ES-I3 (cell line): ENCODE measurements around the gene RFX8.
"Not testable (repeated sequence)": the region's sequence is repeated elsewhere in the genome, so short reads cannot be mapped to it uniquely, and the experiment has no call there.

ENCODE experiments used
- H3K36me3 ChIP-seq: 2 replicates; pipeline ENCODE4 v1.6.1; 2013; ENCODE audit warnings: mild to moderate bottlenecking, low read length, control low read depth, moderate library complexity; ENCODE audit not compliant: insufficient read depth
- H3K4me1 ChIP-seq: 2 replicates; pipeline ENCODE4 v1.6.1; 2013; ENCODE audit warnings: mild to moderate bottlenecking, control low read depth, low read length; ENCODE audit not compliant: insufficient read depth
- H3K9ac ChIP-seq: 2 replicates; pipeline ENCODE4 v1.6.1; 2013; ENCODE audit warnings: low read depth, mild to moderate bottlenecking, low read length, moderate library complexity
- H3K9me3 ChIP-seq: 2 replicates; pipeline ENCODE4 v1.6.1; 2013; ENCODE audit warnings: mild to moderate bottlenecking, low read length, moderate library complexity; ENCODE audit not compliant: control insufficient read depth, insufficient read depth

The RFX8 gene

GRCh38 chr2:101474731-101475384 lies at the start of gene RFX8:
Gene RFX8, minus strand, starts transcription at chr2:101475112. Its CDS starts 8,264 bp downstream, at chr2:101466848.
- Histone ChIP-seq H3K9ac (peak within 1 kb of the TSS; percentile 84), H3K36me3 (no peaks in the 10 kb centered on the region), H3K4me1 (peaks cover 9% of the 10 kb centered on the region; the same call in 1 of the 2 replicates), H3K9me3 (no peaks in the 10 kb centered on the region)

GRCh38 chr2:101521487-101521886 lies 46.6 kb upstream of the RFX8 start:
- no peak overlapping the region for H3K9ac ChIP-seq
- peaks cover 6% of the 10 kb centered on the region for H3K9me3 ChIP-seq
- H3K4me1 ChIP-seq = peaks cover 12% of the 10 kb centered on the region
- H3K36me3 ChIP-seq = no peaks in the 10 kb centered on the region

- Histone ChIP-seq H3K4me1 (peaks cover 12% of the 10 kb centered on the region), H3K36me3 (no peaks in the 10 kb centered on the region), H3K9ac (no peak overlapping the region), H3K9me3 (peaks cover 11% of the 10 kb centered on the region)
These were observed 45.3 kb upstream of the RFX8 start for GRCh38 chr2:101520246-101520645.

- H3K9me3 ChIP-seq = peaks cover 11% of the 10 kb centered on the region
- peak overlapping the region; percentile 43 for H3K9ac ChIP-seq
- no peaks in the 10 kb centered on the region for H3K36me3 ChIP-seq
- H3K4me1 ChIP-seq = peaks cover 12% of the 10 kb centered on the region
These were observed 43.9 kb upstream of the RFX8 start for GRCh38 chr2:101518578-101519492.

GRCh38 chr2:101517758-101518271 lies 42.9 kb upstream of the RFX8 start:
- Histone ChIP-seq H3K36me3 (no peaks in the 10 kb centered on the region), H3K9ac (no peak overlapping the region), H3K9me3 (peaks cover 13% of the 10 kb centered on the region), H3K4me1 (peaks cover 12% of the 10 kb centered on the region)

GRCh38 chr2:101516823-101517690 lies 42.1 kb upstream of the RFX8 start:
- peaks cover 19% of the 10 kb centered on the region for H3K9me3 ChIP-seq
- H3K4me1 ChIP-seq = peaks cover 12% of the 10 kb centered on the region
- no peak overlapping the region for H3K9ac ChIP-seq
- H3K36me3 ChIP-seq = no peaks in the 10 kb centered on the region

- H3K36me3 ChIP-seq = no peaks in the 10 kb centered on the region
- H3K9ac ChIP-seq = no peak overlapping the region
- H3K9me3 ChIP-seq = peaks cover 19% of the 10 kb centered on the region
- H3K4me1 ChIP-seq = peaks cover 12% of the 10 kb centered on the region
These were observed 41.4 kb upstream of the RFX8 start for GRCh38 chr2:101516349-101516748.

GRCh38 chr2:101515477-101515876 lies 40.6 kb upstream of the RFX8 start:
- no peak overlapping the region for H3K9ac ChIP-seq
- no peaks in the 10 kb centered on the region for H3K36me3 ChIP-seq
- peaks cover 12% of the 10 kb centered on the region for H3K4me1 ChIP-seq

GRCh38 chr2:101512993-101513392 lies 38.1 kb upstream of the RFX8 start:
- H3K9ac ChIP-seq = no peak overlapping the region
- no peaks in the 10 kb centered on the region for H3K36me3 ChIP-seq
- peaks cover 19% of the 10 kb centered on the region for H3K9me3 ChIP-seq
- H3K4me1 ChIP-seq = peaks cover 4% of the 10 kb centered on the region; the same call in 1 of the 2 replicates

More at GRCh38 chr2:101515477-101515876, 40.6 kb upstream of the RFX8 start:
- H3K9me3 ChIP-seq = peaks cover 19% of the 10 kb centered on the region

- no peaks in the 10 kb centered on the region for H3K36me3 ChIP-seq
These were observed 36.5 kb upstream of the RFX8 start for GRCh38 chr2:101511381-101511780.

GRCh38 chr2:101509499-101510284 lies 34.8 kb upstream of the RFX8 start:
- Histone ChIP-seq H3K9me3 (peaks cover 8% of the 10 kb centered on the region), H3K9ac (no peak overlapping the region), H3K36me3 (no peaks in the 10 kb centered on the region), H3K4me1 (no peaks in the 10 kb centered on the region)

More at GRCh38 chr2:101511381-101511780, 36.5 kb upstream of the RFX8 start:
- Histone ChIP-seq H3K9me3 (peaks cover 12% of the 10 kb centered on the region), H3K4me1 (no peaks in the 10 kb centered on the region), H3K9ac (no peak overlapping the region)

- Histone ChIP-seq H3K9ac (no peak overlapping the region), H3K9me3 (peaks cover 8% of the 10 kb centered on the region), H3K4me1 (no peaks in the 10 kb centered on the region), H3K36me3 (no peaks in the 10 kb centered on the region)
These were observed 33.7 kb upstream of the RFX8 start for GRCh38 chr2:101508636-101509035.

GRCh38 chr2:101505276-101505675 lies 30.4 kb upstream of the RFX8 start:
- not testable (repeated sequence) for H3K4me1 ChIP-seq, H3K9me3 ChIP-seq, H3K9ac ChIP-seq, H3K36me3 ChIP-seq
